ENCODE measurements around the gene MATN4. TPM values are rescaled to one million over a fixed set of nuclear protein-coding genes. Genes with fewer than 3 reads are reported as not detected.
A peak's percentile ranks its signal among the peaks of the same experiment; 100 is the strongest.

Gene MATN4
- total and polyA plus RNA-seq, 2 of the 13 experiments (the other 11 are each of a cell fraction or from before 2014, with no cell fraction given): not detected

DNA sequence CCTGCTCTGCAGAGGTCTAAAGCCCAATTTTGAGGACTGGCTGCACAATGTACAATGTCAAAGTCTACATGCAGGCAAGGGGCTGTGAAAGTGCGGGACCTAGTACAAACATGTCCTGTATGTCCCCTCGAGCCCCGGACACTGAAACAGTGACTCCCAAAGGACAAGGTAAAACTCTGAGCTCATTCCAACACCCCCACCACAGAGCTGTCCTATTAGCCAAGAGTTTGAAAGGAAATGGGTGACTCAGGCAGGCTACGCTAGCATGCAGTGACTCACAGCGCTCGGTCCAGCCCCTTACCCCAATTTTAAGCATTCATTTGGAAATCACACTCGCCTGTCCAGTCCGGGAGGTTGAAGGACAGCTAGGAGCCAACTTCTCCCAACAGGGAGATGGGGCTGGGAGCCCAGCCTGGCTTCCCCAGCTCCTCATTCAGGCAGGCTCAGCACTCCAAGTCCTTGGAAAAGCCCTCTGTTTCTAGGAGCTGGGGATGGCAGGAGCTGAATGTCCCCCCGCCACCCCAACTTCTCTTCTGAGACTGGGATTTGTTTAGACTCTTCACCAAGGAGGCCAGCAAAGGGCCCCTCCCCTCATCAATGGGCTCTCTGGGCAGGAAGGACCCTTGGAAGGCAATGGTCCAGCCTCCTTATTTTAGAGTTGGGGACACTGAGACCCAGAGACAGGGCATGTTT, 36.2 kb upstream of the MATN4 start (continued):
- TF ChIP-seq, protein P1, sequence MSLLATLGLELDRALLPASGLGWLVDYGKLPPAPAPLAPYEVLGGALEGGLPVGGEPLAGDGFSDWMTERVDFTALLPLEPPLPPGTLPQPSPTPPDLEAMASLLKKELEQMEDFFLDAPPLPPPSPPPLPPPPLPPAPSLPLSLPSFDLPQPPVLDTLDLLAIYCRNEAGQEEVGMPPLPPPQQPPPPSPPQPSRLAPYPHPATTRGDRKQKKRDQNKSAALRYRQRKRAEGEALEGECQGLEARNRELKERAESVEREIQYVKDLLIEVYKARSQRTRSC (CRISPR knock-in tag; IDR thresholded peaks at IDR 0.05; ENCODE audit: low read depth): no peak
- TF ChIP-seq POLR2A (IDR thresholded peaks at IDR 0.05; ENCODE audit: insufficient read depth in 1 of 2, low read depth in 2 of 2, low read length in 2 of 2): peak; percentile 16 to 83; a peak in 2 of 4 replicates
- 0 out of 2 replicates have a peak, but pooled peaks have one; percentile 22 for TF ChIP-seq SMAD3 (CRISPR knock-in tag; IDR thresholded peaks at IDR 0.05)
- TF ChIP-seq, protein P2, sequence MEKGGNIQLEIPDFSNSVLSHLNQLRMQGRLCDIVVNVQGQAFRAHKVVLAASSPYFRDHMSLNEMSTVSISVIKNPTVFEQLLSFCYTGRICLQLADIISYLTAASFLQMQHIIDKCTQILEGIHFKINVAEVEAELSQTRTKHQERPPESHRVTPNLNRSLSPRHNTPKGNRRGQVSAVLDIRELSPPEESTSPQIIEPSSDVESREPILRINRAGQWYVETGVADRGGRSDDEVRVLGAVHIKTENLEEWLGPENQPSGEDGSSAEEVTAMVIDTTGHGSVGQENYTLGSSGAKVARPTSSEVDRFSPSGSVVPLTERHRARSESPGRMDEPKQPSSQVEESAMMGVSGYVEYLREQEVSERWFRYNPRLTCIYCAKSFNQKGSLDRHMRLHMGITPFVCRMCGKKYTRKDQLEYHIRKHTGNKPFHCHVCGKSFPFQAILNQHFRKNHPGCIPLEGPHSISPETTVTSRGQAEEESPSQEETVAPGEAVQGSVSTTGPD (CRISPR knock-in tag; IDR thresholded peaks at IDR 0.05): 0 out of 2 replicates have a peak, but pooled peaks have one; percentile 58
- peak; percentile 64 for TF ChIP-seq ZNF781 (CRISPR knock-in tag; IDR thresholded peaks at IDR 0.05; ENCODE audit: borderline replicate concordance, not compliant biosample characterization)
- no peak; the same call in 1 of the 2 replicates for TF ChIP-seq CC2D1A (CRISPR knock-in tag; IDR thresholded peaks at IDR 0.05)
- TF ChIP-seq, protein P3, sequence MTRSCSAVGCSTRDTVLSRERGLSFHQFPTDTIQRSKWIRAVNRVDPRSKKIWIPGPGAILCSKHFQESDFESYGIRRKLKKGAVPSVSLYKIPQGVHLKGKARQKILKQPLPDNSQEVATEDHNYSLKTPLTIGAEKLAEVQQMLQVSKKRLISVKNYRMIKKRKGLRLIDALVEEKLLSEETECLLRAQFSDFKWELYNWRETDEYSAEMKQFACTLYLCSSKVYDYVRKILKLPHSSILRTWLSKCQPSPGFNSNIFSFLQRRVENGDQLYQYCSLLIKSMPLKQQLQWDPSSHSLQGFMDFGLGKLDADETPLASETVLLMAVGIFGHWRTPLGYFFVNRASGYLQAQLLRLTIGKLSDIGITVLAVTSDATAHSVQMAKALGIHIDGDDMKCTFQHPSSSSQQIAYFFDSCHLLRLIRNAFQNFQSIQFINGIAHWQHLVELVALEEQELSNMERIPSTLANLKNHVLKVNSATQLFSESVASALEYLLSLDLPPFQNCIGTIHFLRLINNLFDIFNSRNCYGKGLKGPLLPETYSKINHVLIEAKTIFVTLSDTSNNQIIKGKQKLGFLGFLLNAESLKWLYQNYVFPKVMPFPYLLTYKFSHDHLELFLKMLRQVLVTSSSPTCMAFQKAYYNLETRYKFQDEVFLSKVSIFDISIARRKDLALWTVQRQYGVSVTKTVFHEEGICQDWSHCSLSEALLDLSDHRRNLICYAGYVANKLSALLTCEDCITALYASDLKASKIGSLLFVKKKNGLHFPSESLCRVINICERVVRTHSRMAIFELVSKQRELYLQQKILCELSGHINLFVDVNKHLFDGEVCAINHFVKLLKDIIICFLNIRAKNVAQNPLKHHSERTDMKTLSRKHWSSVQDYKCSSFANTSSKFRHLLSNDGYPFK (CRISPR knock-in tag; IDR thresholded peaks at IDR 0.05; ENCODE audit: borderline replicate concordance): 0 out of 2 replicates have a peak, but pooled peaks have one; percentile 40
- TF ChIP-seq, protein P4, sequence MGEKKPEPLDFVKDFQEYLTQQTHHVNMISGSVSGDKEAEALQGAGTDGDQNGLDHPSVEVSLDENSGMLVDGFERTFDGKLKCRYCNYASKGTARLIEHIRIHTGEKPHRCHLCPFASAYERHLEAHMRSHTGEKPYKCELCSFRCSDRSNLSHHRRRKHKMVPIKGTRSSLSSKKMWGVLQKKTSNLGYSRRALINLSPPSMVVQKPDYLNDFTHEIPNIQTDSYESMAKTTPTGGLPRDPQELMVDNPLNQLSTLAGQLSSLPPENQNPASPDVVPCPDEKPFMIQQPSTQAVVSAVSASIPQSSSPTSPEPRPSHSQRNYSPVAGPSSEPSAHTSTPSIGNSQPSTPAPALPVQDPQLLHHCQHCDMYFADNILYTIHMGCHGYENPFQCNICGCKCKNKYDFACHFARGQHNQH (CRISPR knock-in tag; IDR thresholded peaks at IDR 0.05): no peak
- TF ChIP-seq MEIS2 (CRISPR knock-in tag; IDR thresholded peaks at IDR 0.05): peak; percentile 83
- peak; percentile 49; the same call in 1 of the 2 replicates for TF ChIP-seq TAF1 (CRISPR knock-in tag; IDR thresholded peaks at IDR 0.05)
- TF ChIP-seq KLF9 (CRISPR knock-in tag; IDR thresholded peaks at IDR 0.05; ENCODE audit: low read depth): peak; percentile 24; the same call in 1 of the 2 replicates
- TF ChIP-seq NCOA2 (CRISPR knock-in tag; IDR thresholded peaks at IDR 0.05): peak; percentile 59
- TF ChIP-seq SRY (CRISPR knock-in tag; IDR thresholded peaks at IDR 0.05): peak; percentile 60; the same call in 1 of the 2 replicates
- TF ChIP-seq SRSF1 (optimal IDR thresholded peaks at IDR 0.05; ENCODE audit: low read depth, low read length): peak; percentile 65
- 0 out of 2 replicates have a peak, but pooled peaks have one; percentile 38 for TF ChIP-seq REPIN1 (CRISPR knock-in tag; IDR thresholded peaks at IDR 0.05; ENCODE audit: borderline replicate concordance, low read depth)
- TF ChIP-seq ZBTB20 (CRISPR knock-in tag; IDR thresholded peaks at IDR 0.05; ENCODE audit: borderline replicate concordance, low read depth): peak; percentile 80; the same call in 1 of the 2 replicates
- 0 out of 2 replicates have a peak, but pooled peaks have one; percentile 10 for TF ChIP-seq GATAD1 (CRISPR knock-in tag; IDR thresholded peaks at IDR 0.05)
- peak; percentile 26; the same call in 1 of the 2 replicates for TF ChIP-seq ZNF788 (CRISPR knock-in tag; IDR thresholded peaks at IDR 0.05; ENCODE audit: borderline replicate concordance)
- TF ChIP-seq SP2 (CRISPR knock-in tag; IDR thresholded peaks at IDR 0.05): peak; percentile 58; the same call in 1 of the 2 replicates
- peak; percentile 92; the same call in 1 of the 2 replicates for TF ChIP-seq ZMAT3 (CRISPR knock-in tag; conservative IDR thresholded peaks at IDR 0.05)
- TF ChIP-seq NCOR1 (IDR thresholded peaks at IDR 0.05; ENCODE audit: borderline replicate concordance, low read length): peak; percentile 89; the same call in 1 of the 2 replicates
- peak; percentile 88 for TF ChIP-seq ZNF501 (CRISPR knock-in tag; IDR thresholded peaks at IDR 0.05)
- TF ChIP-seq ZNF792 (CRISPR knock-in tag; IDR thresholded peaks at IDR 0.05): peak; percentile 91; the same call in 1 of the 2 replicates
- TF ChIP-seq GABPB1 (CRISPR knock-in tag; IDR thresholded peaks at IDR 0.05): peak; percentile 57
- TF ChIP-seq SSRP1 (CRISPR knock-in tag; IDR thresholded peaks at IDR 0.05): 0 out of 2 replicates have a peak, but pooled peaks have one; percentile 26
